ENCODE results near the gene WDFY1. TPM values are rescaled to one million over a fixed set of nuclear protein-coding genes. Genes with fewer than 3 reads are reported as not detected.
A peak's percentile ranks its signal among the peaks of the same experiment; 100 is the strongest.

The WDFY1 gene
- polyA plus RNA-seq, 1 donor, result 56.7 TPM

GRCh38 chr2:223863491-223863890 is 81.6 kb downstream of the WDFY1 start:
- WGBS (ENCODE audit: insufficient coverage, low lambda C conversion rate), result 40% methylated on average over 1 of the region's 2 CpGs

GRCh38 chr2:223860809-223861738 is 84.1 kb downstream of the WDFY1 start:
- Histone ChIP-seq H3K4me1 (ENCODE audit: control insufficient read depth, insufficient read depth, low read length) (peaks cover 22% of the 10 kb centered on the region), H3K27me3 (ENCODE audit: control insufficient read depth, insufficient read depth, low read length) (no peaks in the 10 kb centered on the region), H3K9me3 (ENCODE audit: control insufficient read depth, low read depth, low read length) (no peaks in the 10 kb centered on the region), H3K36me3 (ENCODE audit: control insufficient read depth, insufficient read depth, low read length) (no peaks in the 10 kb centered on the region), H3K4me3 (ENCODE audit: low read length) (no peak overlapping the region), H3K27ac (ENCODE audit: low read length) (peak overlapping the region; percentile 87)
- peak; percentile 81 to 93 for DNase-seq
- WGBS (ENCODE audit: insufficient coverage, low lambda C conversion rate), result 0% methylated on average over 1 of the region's 5 CpGs

More at GRCh38 chr2:223863491-223863890, 81.6 kb downstream of the WDFY1 start:
- no peak overlapping the region for H3K4me3 ChIP-seq (ENCODE audit: low read length)
- no peak for DNase-seq
- no peaks in the 10 kb centered on the region for H3K9me3 ChIP-seq (ENCODE audit: control insufficient read depth, low read depth, low read length)
- peaks cover 19% of the 10 kb centered on the region for H3K4me1 ChIP-seq (ENCODE audit: control insufficient read depth, insufficient read depth, low read length)
- H3K27ac ChIP-seq (ENCODE audit: low read length), result no peak overlapping the region
- H3K36me3 ChIP-seq (ENCODE audit: control insufficient read depth, insufficient read depth, low read length), result no peaks in the 10 kb centered on the region
- no peaks in the 10 kb centered on the region for H3K27me3 ChIP-seq (ENCODE audit: control insufficient read depth, insufficient read depth, low read length)

GRCh38 chr2:223859070-223859469 is 86.1 kb downstream of the WDFY1 start:
- DNase-seq, result no peak
- WGBS (ENCODE audit: insufficient coverage, low lambda C conversion rate), result no CpG with 5 or more reads among the region's 3 CpGs

GRCh38 chr2:223856584-223856983 is 88.6 kb downstream of the WDFY1 start:
- WGBS (ENCODE audit: insufficient coverage, low lambda C conversion rate), result no CpG with 5 or more reads among the region's 5 CpGs
- Histone ChIP-seq H3K27me3 (ENCODE audit: control insufficient read depth, insufficient read depth, low read length) (no peaks in the 10 kb centered on the region), H3K4me1 (ENCODE audit: control insufficient read depth, insufficient read depth, low read length) (peaks cover 14% of the 10 kb centered on the region), H3K9me3 (ENCODE audit: control insufficient read depth, low read depth, low read length) (no peaks in the 10 kb centered on the region), H3K36me3 (ENCODE audit: control insufficient read depth, insufficient read depth, low read length) (no peaks in the 10 kb centered on the region), H3K27ac (ENCODE audit: low read length) (no peak overlapping the region), H3K4me3 (ENCODE audit: low read length) (no peak overlapping the region)
- no peak for DNase-seq

More at GRCh38 chr2:223859070-223859469, 86.1 kb downstream of the WDFY1 start:
- H3K36me3 ChIP-seq (ENCODE audit: control insufficient read depth, insufficient read depth, low read length), result no peaks in the 10 kb centered on the region
- no peak overlapping the region for H3K27ac ChIP-seq (ENCODE audit: low read length)
- H3K27me3 ChIP-seq (ENCODE audit: control insufficient read depth, insufficient read depth, low read length), result no peaks in the 10 kb centered on the region
- no peaks in the 10 kb centered on the region for H3K9me3 ChIP-seq (ENCODE audit: control insufficient read depth, low read depth, low read length)
- no peak overlapping the region for H3K4me3 ChIP-seq (ENCODE audit: low read length)
- H3K4me1 ChIP-seq (ENCODE audit: control insufficient read depth, insufficient read depth, low read length), result peaks cover 22% of the 10 kb centered on the region

- no peaks in the 10 kb centered on the region for H3K27me3 ChIP-seq (ENCODE audit: control insufficient read depth, insufficient read depth, low read length)
- no peak overlapping the region for H3K4me3 ChIP-seq (ENCODE audit: low read length)
- no peak for DNase-seq
- H3K36me3 ChIP-seq (ENCODE audit: control insufficient read depth, insufficient read depth, low read length), result no peaks in the 10 kb centered on the region
- no peak overlapping the region for H3K27ac ChIP-seq (ENCODE audit: low read length)
- 21% methylated on average over 2 of the region's 2 CpGs for WGBS (ENCODE audit: insufficient coverage, low lambda C conversion rate)
- peaks cover 11% of the 10 kb centered on the region for H3K4me1 ChIP-seq (ENCODE audit: control insufficient read depth, insufficient read depth, low read length)
- H3K9me3 ChIP-seq (ENCODE audit: control insufficient read depth, low read depth, low read length), result no peaks in the 10 kb centered on the region
Measured at GRCh38 chr2:223856021-223856420, 89.1 kb downstream of the WDFY1 start.

GRCh38 chr2:223855426-223855825 is 89.7 kb downstream of the WDFY1 start:
- Histone ChIP-seq H3K9me3 (ENCODE audit: control insufficient read depth, low read depth, low read length) (peaks cover 3% of the 10 kb centered on the region), H3K4me1 (ENCODE audit: control insufficient read depth, insufficient read depth, low read length) (peaks cover 5% of the 10 kb centered on the region), H3K27ac (ENCODE audit: low read length) (no peak overlapping the region), H3K4me3 (ENCODE audit: low read length) (no peak overlapping the region), H3K27me3 (ENCODE audit: control insufficient read depth, insufficient read depth, low read length) (no peaks in the 10 kb centered on the region), H3K36me3 (ENCODE audit: control insufficient read depth, insufficient read depth, low read length) (no peaks in the 10 kb centered on the region)
- no CpG with 5 or more reads among the region's 5 CpGs for WGBS (ENCODE audit: insufficient coverage, low lambda C conversion rate)
- no peak for DNase-seq

- WGBS (ENCODE audit: insufficient coverage, low lambda C conversion rate), result 85% methylated on average over 2 of the region's 2 CpGs
- no peak overlapping the region for H3K27ac ChIP-seq (ENCODE audit: low read length)
Measured at GRCh38 chr2:223854741-223855140, 90.4 kb downstream of the WDFY1 start.

GRCh38 chr2:223853425-223853837 is 91.7 kb downstream of the WDFY1 start:
- no peaks in the 10 kb centered on the region for H3K36me3 ChIP-seq (ENCODE audit: control insufficient read depth, insufficient read depth, low read length)
- no peak overlapping the region for H3K27ac ChIP-seq (ENCODE audit: low read length)
- WGBS (ENCODE audit: insufficient coverage, low lambda C conversion rate), result no CpG with 5 or more reads among the region's 3 CpGs
- no peak overlapping the region for H3K4me3 ChIP-seq (ENCODE audit: low read length)
- no peak for DNase-seq
- peaks cover 13% of the 10 kb centered on the region for H3K9me3 ChIP-seq (ENCODE audit: control insufficient read depth, low read depth, low read length)
- no peaks in the 10 kb centered on the region for H3K27me3 ChIP-seq (ENCODE audit: control insufficient read depth, insufficient read depth, low read length)
- peaks cover 3% of the 10 kb centered on the region for H3K4me1 ChIP-seq (ENCODE audit: control insufficient read depth, insufficient read depth, low read length)

More at GRCh38 chr2:223854741-223855140, 90.4 kb downstream of the WDFY1 start:
- H3K4me3 ChIP-seq (ENCODE audit: low read length), result no peak overlapping the region
- no peaks in the 10 kb centered on the region for H3K27me3 ChIP-seq (ENCODE audit: control insufficient read depth, insufficient read depth, low read length)
- DNase-seq, result no peak
- H3K4me1 ChIP-seq (ENCODE audit: control insufficient read depth, insufficient read depth, low read length), result peaks cover 3% of the 10 kb centered on the region
- peaks cover 7% of the 10 kb centered on the region for H3K9me3 ChIP-seq (ENCODE audit: control insufficient read depth, low read depth, low read length)
- no peaks in the 10 kb centered on the region for H3K36me3 ChIP-seq (ENCODE audit: control insufficient read depth, insufficient read depth, low read length)

GRCh38 chr2:223852281-223852795 is 92.8 kb downstream of the WDFY1 start:
- H3K27me3 ChIP-seq (ENCODE audit: control insufficient read depth, insufficient read depth, low read length), result no peaks in the 10 kb centered on the region
- H3K4me1 ChIP-seq (ENCODE audit: control insufficient read depth, insufficient read depth, low read length), result peaks cover 3% of the 10 kb centered on the region
- DNase-seq, result no peak
- H3K27ac ChIP-seq (ENCODE audit: low read length), result no peak overlapping the region
- H3K9me3 ChIP-seq (ENCODE audit: control insufficient read depth, low read depth, low read length), result peaks cover 13% of the 10 kb centered on the region
- H3K36me3 ChIP-seq (ENCODE audit: control insufficient read depth, insufficient read depth, low read length), result no peaks in the 10 kb centered on the region
- H3K4me3 ChIP-seq (ENCODE audit: low read length), result no peak overlapping the region
- 57% methylated on average over 1 of the region's 3 CpGs for WGBS (ENCODE audit: insufficient coverage, low lambda C conversion rate)

- no peak for DNase-seq
- Histone ChIP-seq H3K27ac (ENCODE audit: low read length) (no peak overlapping the region), H3K4me1 (ENCODE audit: control insufficient read depth, insufficient read depth, low read length) (no peaks in the 10 kb centered on the region), H3K9me3 (ENCODE audit: control insufficient read depth, low read depth, low read length) (peaks cover 13% of the 10 kb centered on the region), H3K36me3 (ENCODE audit: control insufficient read depth, insufficient read depth, low read length) (no peaks in the 10 kb centered on the region), H3K27me3 (ENCODE audit: control insufficient read depth, insufficient read depth, low read length) (no peaks in the 10 kb centered on the region), H3K4me3 (ENCODE audit: low read length) (no peak overlapping the region)
- no CpG with 5 or more reads among the region's 7 CpGs for WGBS (ENCODE audit: insufficient coverage, low lambda C conversion rate)
Measured at GRCh38 chr2:223847410-223847809, 97.7 kb downstream of the WDFY1 start.

Data from large intestine (tissue), 3 donors.